Measurements from ENCODE around the gene FOXL2NB.

FOXL2NB gene

GRCh38 chr3:138964923-138965322 lies 17.9 kb downstream of the FOXL2NB start:
- H3K36me3 ChIP-seq (ENCODE audit: low read length) = no peaks in the 10 kb centered on the region
- H3K27me3 ChIP-seq (ENCODE audit: low read length) = no peaks in the 10 kb centered on the region
- H3K4me2 ChIP-seq (ENCODE audit: low read depth, low read length, poor library complexity, severe bottlenecking) = no peak overlapping the region
- no peaks in the 10 kb centered on the region for H4K20me1 ChIP-seq (ENCODE audit: low read depth, low read length)
- H2AFZ ChIP-seq (ENCODE audit: low read depth, low read length, severe bottlenecking) = no peak overlapping the region
- H3K9ac ChIP-seq (ENCODE audit: low read length) = no peak overlapping the region
- no peaks in the 10 kb centered on the region for H3F3A ChIP-seq (ENCODE audit: insufficient read depth)
- H3K9me2 ChIP-seq (replicated peaks; ENCODE audit: insufficient read depth, low read length) = no peaks in the 10 kb centered on the region
- H3K79me2 ChIP-seq (ENCODE audit: insufficient read depth, low read length) = no peaks in the 10 kb centered on the region
- TF ChIP-seq EZH2phosphoT487 (conservative IDR thresholded peaks at IDR 0.05; ENCODE audit: low read length) = no peak
- no peak overlapping the region for H3K4me3 ChIP-seq (ENCODE audit: insufficient read depth, low read length, poor library complexity, severe bottlenecking)
- no peaks in the 10 kb centered on the region; the same call in 1 of the 2 replicates for H3K9me3 ChIP-seq (ENCODE audit: insufficient read depth, low read length)
- H3K27ac ChIP-seq (ENCODE audit: low read depth, low read length) = no peak overlapping the region

- H4K20me1 ChIP-seq (ENCODE audit: low read depth, low read length) = no peaks in the 10 kb centered on the region
- H2AFZ ChIP-seq (ENCODE audit: low read depth, low read length, severe bottlenecking) = no peak overlapping the region
- H3K27ac ChIP-seq (ENCODE audit: low read depth, low read length) = no peak overlapping the region
- no peak overlapping the region for H3K4me2 ChIP-seq (ENCODE audit: low read depth, low read length, poor library complexity, severe bottlenecking)
- H3F3A ChIP-seq (ENCODE audit: insufficient read depth) = no peaks in the 10 kb centered on the region
- no peaks in the 10 kb centered on the region for H3K36me3 ChIP-seq (ENCODE audit: low read length)
- no peaks in the 10 kb centered on the region for H3K9me3 ChIP-seq (ENCODE audit: insufficient read depth, low read length)
- no peak overlapping the region for H3K4me3 ChIP-seq (ENCODE audit: insufficient read depth, low read length, poor library complexity, severe bottlenecking)
- no peaks in the 10 kb centered on the region for H3K9me2 ChIP-seq (replicated peaks; ENCODE audit: insufficient read depth, low read length)
- TF ChIP-seq EZH2phosphoT487 (conservative IDR thresholded peaks at IDR 0.05; ENCODE audit: low read length) (no peak), CTCF (IDR thresholded peaks at IDR 0.05; ENCODE audit: insufficient read depth, low read length, poor library complexity, severe bottlenecking) (no peak)
- no peaks in the 10 kb centered on the region for H3K79me2 ChIP-seq (ENCODE audit: insufficient read depth, low read length)
- no peak overlapping the region for H3K9ac ChIP-seq (ENCODE audit: low read length)
- H3K27me3 ChIP-seq (ENCODE audit: low read length) = no peaks in the 10 kb centered on the region
Observed at GRCh38 chr3:138971766-138972320, 24.8 kb downstream of the FOXL2NB start.

GRCh38 chr3:138972941-138973340 lies 25.9 kb downstream of the FOXL2NB start:
- Histone ChIP-seq H3K36me3 (ENCODE audit: low read length) (no peaks in the 10 kb centered on the region), H4K20me1 (ENCODE audit: low read depth, low read length) (no peaks in the 10 kb centered on the region), H2AFZ (ENCODE audit: low read depth, low read length, severe bottlenecking) (no peak overlapping the region), H3K9me3 (ENCODE audit: insufficient read depth, low read length) (no peaks in the 10 kb centered on the region), H3K4me2 (ENCODE audit: low read depth, low read length, poor library complexity, severe bottlenecking) (no peak overlapping the region), H3K27me3 (ENCODE audit: low read length) (no peaks in the 10 kb centered on the region), H3F3A (ENCODE audit: insufficient read depth) (no peaks in the 10 kb centered on the region), H3K79me2 (ENCODE audit: insufficient read depth, low read length) (no peaks in the 10 kb centered on the region), H3K27ac (ENCODE audit: low read depth, low read length) (no peak overlapping the region), H3K9me2 (replicated peaks; ENCODE audit: insufficient read depth, low read length) (no peaks in the 10 kb centered on the region), H3K4me3 (ENCODE audit: insufficient read depth, low read length, poor library complexity, severe bottlenecking) (no peak overlapping the region), H3K9ac (ENCODE audit: low read length) (no peak overlapping the region)
- no peak for TF ChIP-seq EZH2phosphoT487 (conservative IDR thresholded peaks at IDR 0.05; ENCODE audit: low read length)
- no peak for TF ChIP-seq CTCF (IDR thresholded peaks at IDR 0.05; ENCODE audit: insufficient read depth, low read length, poor library complexity, severe bottlenecking)

- H3K27me3 ChIP-seq (ENCODE audit: low read length) = no peaks in the 10 kb centered on the region
- H3K9me3 ChIP-seq (ENCODE audit: insufficient read depth, low read length) = no peaks in the 10 kb centered on the region
- no peak overlapping the region for H3K27ac ChIP-seq (ENCODE audit: low read depth, low read length)
- no peaks in the 10 kb centered on the region for H3K36me3 ChIP-seq (ENCODE audit: low read length)
- H3K4me3 ChIP-seq (ENCODE audit: insufficient read depth, low read length, poor library complexity, severe bottlenecking) = no peak overlapping the region
- TF ChIP-seq CTCF (IDR thresholded peaks at IDR 0.05; ENCODE audit: insufficient read depth, low read length, poor library complexity, severe bottlenecking) (no peak), EZH2phosphoT487 (conservative IDR thresholded peaks at IDR 0.05; ENCODE audit: low read length) (no peak)
- H3K4me2 ChIP-seq (ENCODE audit: low read depth, low read length, poor library complexity, severe bottlenecking) = no peak overlapping the region
- H3K9ac ChIP-seq (ENCODE audit: low read length) = no peak overlapping the region
- H3K79me2 ChIP-seq (ENCODE audit: insufficient read depth, low read length) = no peaks in the 10 kb centered on the region
- H2AFZ ChIP-seq (ENCODE audit: low read depth, low read length, severe bottlenecking) = no peak overlapping the region
- no peaks in the 10 kb centered on the region for H3F3A ChIP-seq (ENCODE audit: insufficient read depth)
- no peaks in the 10 kb centered on the region for H3K9me2 ChIP-seq (replicated peaks; ENCODE audit: insufficient read depth, low read length)
- no peaks in the 10 kb centered on the region for H4K20me1 ChIP-seq (ENCODE audit: low read depth, low read length)
Observed at GRCh38 chr3:138974462-138974861, 27.4 kb downstream of the FOXL2NB start.

Data from SU-DHL-6 (cell line).